OCI-LY1 (cell line): ENCODE measurements around the gene HTR1B.

Experiments
- EZH2 ChIP-seq: fragments of 200-600 bp; sonication (generic), shearing (Covaris generic); IDR thresholded peaks from 2 replicates; pipeline ENCODE4 v1.8.0; 2017; ENCODE audit warnings: borderline replicate concordance, mixed run types, mild to moderate bottlenecking, antibody characterized with exemption, low read length, moderate library complexity, mixed read lengths
- TF ChIP-seq, protein P1 (sequence below): fragments of 200-600 bp; sonication (generic), shearing (Covaris generic); IDR thresholded peaks from 2 replicates; pipeline ENCODE4 v1.5.1; 2017; ENCODE audit warnings: mild to moderate bottlenecking, antibody characterized with exemption, low read length, moderate library complexity, mixed read lengths

DNA sequence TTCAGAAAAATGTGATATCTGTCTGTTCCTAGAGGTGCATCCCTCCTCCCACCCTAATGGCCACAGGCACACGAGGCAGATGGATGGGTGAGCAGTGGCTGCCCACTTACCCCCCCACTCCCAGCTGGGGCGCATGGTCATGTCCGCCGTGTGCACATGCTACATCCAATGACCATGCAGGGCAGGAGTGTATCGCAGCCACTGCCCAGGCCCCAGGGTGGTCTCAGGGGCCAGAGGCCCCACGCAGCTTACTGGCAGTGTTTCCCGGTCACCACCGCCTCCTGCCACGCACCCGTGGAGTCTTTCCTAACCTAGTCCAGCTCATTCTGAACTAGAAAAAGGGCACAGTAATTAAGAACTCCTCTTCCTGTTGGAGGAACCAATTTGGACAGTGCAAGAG lies 11.7 kb upstream of the HTR1B start:
- TF ChIP-seq, protein P1, sequence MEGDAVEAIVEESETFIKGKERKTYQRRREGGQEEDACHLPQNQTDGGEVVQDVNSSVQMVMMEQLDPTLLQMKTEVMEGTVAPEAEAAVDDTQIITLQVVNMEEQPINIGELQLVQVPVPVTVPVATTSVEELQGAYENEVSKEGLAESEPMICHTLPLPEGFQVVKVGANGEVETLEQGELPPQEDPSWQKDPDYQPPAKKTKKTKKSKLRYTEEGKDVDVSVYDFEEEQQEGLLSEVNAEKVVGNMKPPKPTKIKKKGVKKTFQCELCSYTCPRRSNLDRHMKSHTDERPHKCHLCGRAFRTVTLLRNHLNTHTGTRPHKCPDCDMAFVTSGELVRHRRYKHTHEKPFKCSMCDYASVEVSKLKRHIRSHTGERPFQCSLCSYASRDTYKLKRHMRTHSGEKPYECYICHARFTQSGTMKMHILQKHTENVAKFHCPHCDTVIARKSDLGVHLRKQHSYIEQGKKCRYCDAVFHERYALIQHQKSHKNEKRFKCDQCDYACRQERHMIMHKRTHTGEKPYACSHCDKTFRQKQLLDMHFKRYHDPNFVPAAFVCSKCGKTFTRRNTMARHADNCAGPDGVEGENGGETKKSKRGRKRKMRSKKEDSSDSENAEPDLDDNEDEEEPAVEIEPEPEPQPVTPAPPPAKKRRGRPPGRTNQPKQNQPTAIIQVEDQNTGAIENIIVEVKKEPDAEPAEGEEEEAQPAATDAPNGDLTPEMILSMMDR = no peak
- TF ChIP-seq EZH2 = no peak
